Loucy (cell line): ENCODE results near the gene GRM7.

Experiments used
- H2AFZ ChIP-seq: fragments of 200-600 bp; sonication (generic); 2 replicates; pipeline ENCODE4 v1.6.0; 2016; ENCODE audit warnings: antibody characterized with exemption, mild to moderate bottlenecking, low read length, moderate library complexity
- H3F3A ChIP-seq: fragments of 200-600 bp; 2 replicates; pipeline ENCODE4 v1.6.0; 2016; ENCODE audit warnings: antibody characterized with exemption, low read depth, mild to moderate bottlenecking
- H3K27me3 ChIP-seq: fragments of 200-600 bp; sonication (generic); 2 replicates; pipeline ENCODE4 v1.6.1; 2014; ENCODE audit warnings: low read length, mild to moderate bottlenecking; ENCODE audit not compliant: insufficient read depth, poor library complexity, severe bottlenecking
- H3K36me3 ChIP-seq: fragments of 200-600 bp; sonication (generic); 2 replicates; pipeline ENCODE4 v1.6.1; 2016; ENCODE audit warnings: low read length; ENCODE audit not compliant: insufficient read depth
- H3K4me1 ChIP-seq: fragments of 200-600 bp; sonication (generic); 2 replicates; pipeline ENCODE4 v1.5.1; 2014; ENCODE audit warnings: low read length, mild to moderate bottlenecking; ENCODE audit not compliant: insufficient read depth, poor library complexity, severe bottlenecking
- H3K4me2 ChIP-seq: fragments of 200-600 bp; sonication (generic); 2 replicates; pipeline ENCODE4 v1.6.0; 2014; ENCODE audit warnings: antibody characterized with exemption, low read length, low read depth, mild to moderate bottlenecking; ENCODE audit not compliant: poor library complexity, severe bottlenecking
- H3K4me3 ChIP-seq: fragments of 200-600 bp; sonication (generic); 2 replicates; pipeline ENCODE4 v1.5.1; 2014; ENCODE audit warnings: low read length, mild to moderate bottlenecking, mixed read lengths; ENCODE audit not compliant: poor library complexity, severe bottlenecking
- H3K79me2 ChIP-seq: fragments of 200-600 bp; sonication (generic); 2 replicates; pipeline ENCODE4 v1.6.1; 2014; ENCODE audit warnings: low read length; ENCODE audit not compliant: insufficient read depth
- H3K9ac ChIP-seq: fragments of 200-600 bp; sonication (generic); 2 replicates; pipeline ENCODE4 v1.6.0; 2014; ENCODE audit warnings: mild to moderate bottlenecking, low read depth, low read length, moderate library complexity; ENCODE audit not compliant: poor library complexity, severe bottlenecking
- H3K9me2 ChIP-seq: fragments of 200-600 bp; sonication (generic); replicated peaks from 2 replicates; pipeline ENCODE4 v1.6.1; 2016; ENCODE audit warnings: low read depth, low read length, mixed read lengths
- H3K9me3 ChIP-seq: fragments of 200-600 bp; sonication (generic); 2 replicates; pipeline ENCODE4 v1.6.1; 2014; ENCODE audit warnings: mild to moderate bottlenecking, antibody characterized with exemption, low read length, low read depth; ENCODE audit not compliant: insufficient read depth
- H4K20me1 ChIP-seq: fragments of 200-600 bp; sonication (generic); 2 replicates; pipeline ENCODE4 v1.6.0; 2014; ENCODE audit warnings: antibody characterized with exemption, low read length, mild to moderate bottlenecking; ENCODE audit not compliant: insufficient read depth, poor library complexity, severe bottlenecking
- EZH2phosphoT487 ChIP-seq: fragments of 200-600 bp; IDR thresholded peaks from 2 replicates; pipeline ENCODE4 v1.6.1; 2018; ENCODE audit warnings: antibody characterized with exemption, mild to moderate bottlenecking, moderate library complexity, borderline replicate concordance
- TF ChIP-seq, protein P1 (sequence below): fragments of 200-600 bp; sonication (generic); conservative IDR thresholded peaks from 2 replicates; pipeline ENCODE4 v1.5.1; 2014; ENCODE audit warnings: mild to moderate bottlenecking, antibody characterized with exemption, low read length

GRM7 gene

DNA sequence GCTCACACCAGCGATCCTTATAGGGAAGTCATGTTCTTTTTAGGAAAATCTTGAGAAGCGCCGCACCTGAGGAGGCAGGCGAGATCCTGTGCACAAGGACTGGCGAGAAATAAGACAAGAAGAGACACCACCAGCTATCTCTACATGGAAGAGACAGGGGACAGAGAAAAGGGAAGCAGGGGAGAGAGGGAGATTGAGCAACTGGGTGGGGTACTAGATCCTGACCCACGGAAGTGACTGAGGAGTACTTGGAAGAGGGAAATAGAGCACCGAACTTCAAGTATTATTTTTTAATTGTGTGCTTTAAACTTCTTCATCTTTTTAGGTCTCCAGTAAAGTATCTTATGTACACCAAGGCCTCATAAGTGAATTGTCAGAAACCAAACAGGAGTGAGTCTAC, 898.7 kb downstream of the GRM7 start:
- H3K4me1 ChIP-seq = no peaks in the 10 kb centered on the region
- H2AFZ ChIP-seq = no peak overlapping the region
- TF ChIP-seq EZH2phosphoT487 = no peak
- TF ChIP-seq, protein P1, sequence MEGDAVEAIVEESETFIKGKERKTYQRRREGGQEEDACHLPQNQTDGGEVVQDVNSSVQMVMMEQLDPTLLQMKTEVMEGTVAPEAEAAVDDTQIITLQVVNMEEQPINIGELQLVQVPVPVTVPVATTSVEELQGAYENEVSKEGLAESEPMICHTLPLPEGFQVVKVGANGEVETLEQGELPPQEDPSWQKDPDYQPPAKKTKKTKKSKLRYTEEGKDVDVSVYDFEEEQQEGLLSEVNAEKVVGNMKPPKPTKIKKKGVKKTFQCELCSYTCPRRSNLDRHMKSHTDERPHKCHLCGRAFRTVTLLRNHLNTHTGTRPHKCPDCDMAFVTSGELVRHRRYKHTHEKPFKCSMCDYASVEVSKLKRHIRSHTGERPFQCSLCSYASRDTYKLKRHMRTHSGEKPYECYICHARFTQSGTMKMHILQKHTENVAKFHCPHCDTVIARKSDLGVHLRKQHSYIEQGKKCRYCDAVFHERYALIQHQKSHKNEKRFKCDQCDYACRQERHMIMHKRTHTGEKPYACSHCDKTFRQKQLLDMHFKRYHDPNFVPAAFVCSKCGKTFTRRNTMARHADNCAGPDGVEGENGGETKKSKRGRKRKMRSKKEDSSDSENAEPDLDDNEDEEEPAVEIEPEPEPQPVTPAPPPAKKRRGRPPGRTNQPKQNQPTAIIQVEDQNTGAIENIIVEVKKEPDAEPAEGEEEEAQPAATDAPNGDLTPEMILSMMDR = no peak
- no peaks in the 10 kb centered on the region for H3K9me3 ChIP-seq
- no peaks in the 10 kb centered on the region for H3F3A ChIP-seq
- H3K9me2 ChIP-seq = no peaks in the 10 kb centered on the region
- H3K4me3 ChIP-seq = no peak overlapping the region
- H3K4me2 ChIP-seq = no peak overlapping the region
- H4K20me1 ChIP-seq = no peaks in the 10 kb centered on the region
- no peaks in the 10 kb centered on the region for H3K36me3 ChIP-seq
- H3K9ac ChIP-seq = no peak overlapping the region
- H3K27me3 ChIP-seq = no peaks in the 10 kb centered on the region
- H3K79me2 ChIP-seq = no peaks in the 10 kb centered on the region

DNA sequence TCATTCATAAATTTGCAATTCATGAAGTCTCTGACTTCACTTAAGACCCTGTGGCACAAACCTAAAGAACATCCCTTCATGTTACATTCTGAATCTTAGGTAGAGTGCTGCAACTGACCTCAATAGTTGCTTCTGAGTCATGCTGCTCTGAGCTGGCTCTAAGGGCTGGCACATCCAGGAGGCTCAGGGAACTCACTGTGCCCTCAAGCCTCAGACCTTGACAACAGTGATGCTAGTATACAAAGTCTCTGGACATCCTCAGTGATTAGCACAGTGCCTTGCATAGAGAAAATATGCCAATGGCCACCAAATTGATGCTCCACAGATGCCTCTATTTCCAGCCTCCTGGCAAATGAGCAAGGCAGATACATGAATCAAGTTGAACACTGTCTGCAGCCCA, 899.8 kb downstream of the GRM7 start:
- Histone ChIP-seq H3K9ac (no peak overlapping the region), H3K4me1 (no peaks in the 10 kb centered on the region), H3K79me2 (no peaks in the 10 kb centered on the region), H3K4me2 (no peak overlapping the region), H3K27me3 (no peaks in the 10 kb centered on the region), H3K9me2 (no peaks in the 10 kb centered on the region), H3K4me3 (no peak overlapping the region), H3K36me3 (no peaks in the 10 kb centered on the region), H4K20me1 (no peaks in the 10 kb centered on the region), H3F3A (no peaks in the 10 kb centered on the region), H2AFZ (no peak overlapping the region), H3K9me3 (no peaks in the 10 kb centered on the region)
- TF ChIP-seq, protein P1 = no peak
- no peak for TF ChIP-seq EZH2phosphoT487

DNA sequence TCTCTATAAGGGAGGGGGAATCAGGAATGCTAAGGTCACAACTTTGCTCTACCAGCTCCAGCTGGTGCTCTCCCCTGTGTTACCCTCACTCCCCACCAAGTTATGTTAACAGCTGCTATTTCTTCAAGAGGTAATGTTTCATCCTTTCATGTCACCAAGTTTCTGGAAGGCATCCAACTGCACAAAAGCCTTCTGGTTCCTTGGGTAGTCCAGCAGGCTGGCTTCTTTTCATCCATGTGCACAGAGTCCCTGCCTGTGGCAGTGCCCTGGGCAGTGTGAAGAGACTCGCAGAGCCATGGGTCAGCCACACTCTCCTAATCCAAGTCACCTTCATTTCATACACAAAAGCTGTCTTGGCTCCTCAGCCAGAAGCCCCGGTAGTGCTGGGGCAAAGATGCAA, 903.2 kb downstream of the GRM7 start:
- Histone ChIP-seq H3F3A (no peaks in the 10 kb centered on the region), H3K9ac (no peak overlapping the region), H3K9me3 (no peaks in the 10 kb centered on the region), H3K4me3 (no peak overlapping the region), H3K27me3 (no peaks in the 10 kb centered on the region), H3K4me2 (no peak overlapping the region), H3K36me3 (no peaks in the 10 kb centered on the region), H4K20me1 (no peaks in the 10 kb centered on the region), H3K4me1 (no peaks in the 10 kb centered on the region), H3K79me2 (no peaks in the 10 kb centered on the region), H3K9me2 (no peaks in the 10 kb centered on the region), H2AFZ (no peak overlapping the region)
- TF ChIP-seq EZH2phosphoT487 = no peak
- TF ChIP-seq, protein P1 = no peak
